GM23338 (cell line): ENCODE data around the gene PEX12. TPM values are rescaled to one million over a fixed set of nuclear protein-coding genes. Genes with fewer than 3 reads are reported as not detected.

Source experiments
- ATAC-seq: fragments of 200-7000 bp; cut with Tn5 transposase; 3 replicates; pipeline ENCODE4 v1.9.1; 2020
- DNase-seq: peaks from one replicate; pipeline ENCODE4 v3.0.0-alpha.2; 2015; ENCODE audit warnings: low spot score
- H2AFZ ChIP-seq: fragments of 200-600 bp; sonication (generic); 2 replicates; pipeline ENCODE4 v1.8.0; 2016; ENCODE audit warnings: antibody characterized with exemption, mild to moderate bottlenecking, moderate library complexity
- H3F3A ChIP-seq: fragments of 200-600 bp; sonication (generic); replicated peaks from 2 replicates; pipeline ENCODE4 v1.8.0; 2017; ENCODE audit warnings: antibody characterized with exemption, mixed run types, low read depth
- H3K27ac ChIP-seq: fragments of 200-600 bp; sonication (generic); 2 replicates; pipeline ENCODE4 v1.6.1; 2016; ENCODE audit warnings: low read depth
- H3K27me3 ChIP-seq: fragments of 200-600 bp; sonication (generic); 2 replicates; pipeline ENCODE4 v1.8.0; 2016; ENCODE audit warnings: mild to moderate bottlenecking, mixed run types, moderate library complexity; ENCODE audit not compliant: insufficient read depth
- H3K36me3 ChIP-seq: fragments of 200-600 bp; sonication (generic); 2 replicates; pipeline ENCODE4 v1.8.0; 2016; ENCODE audit warnings: mild to moderate bottlenecking; ENCODE audit not compliant: insufficient read depth
- H3K4me1 ChIP-seq: fragments of 200-600 bp; sonication (generic); 2 replicates; pipeline ENCODE4 v1.8.0; 2016; ENCODE audit warnings: mild to moderate bottlenecking, moderate library complexity; ENCODE audit not compliant: insufficient read depth
- H3K4me2 ChIP-seq: fragments of 200-600 bp; sonication (generic); 2 replicates; pipeline ENCODE4 v1.7.1; 2017; ENCODE audit warnings: mixed run types
- H3K4me3 ChIP-seq: fragments of 200-600 bp; sonication (generic); 2 replicates; pipeline ENCODE4 v1.6.1; 2016; ENCODE audit warnings: mixed run types
- H3K79me2 ChIP-seq: fragments of 200-600 bp; sonication (generic); replicated peaks from 2 replicates; pipeline ENCODE4 v1.8.0; 2017; ENCODE audit warnings: mild to moderate bottlenecking; ENCODE audit not compliant: insufficient read depth
- H3K9me2 ChIP-seq: fragments of 200-600 bp; sonication (generic); 2 replicates; pipeline ENCODE4 v1.8.0; 2017; ENCODE audit not compliant: insufficient read depth
- H4K20me1 ChIP-seq: fragments of 200-600 bp; sonication (generic); replicated peaks from 2 replicates; pipeline ENCODE4 v1.8.0; 2017; ENCODE audit warnings: mild to moderate bottlenecking; ENCODE audit not compliant: insufficient read depth
- H3K27ac Mint-ChIP-seq: 2 replicates; pipeline ENCODE4 v1.8.0; 2020; ENCODE audit warnings: inconsistent platforms, mild to moderate bottlenecking, moderate library complexity, mixed read lengths
- H3K27me3 Mint-ChIP-seq: 3 replicates; pipeline ENCODE4 v1.8.0; 2022; ENCODE audit warnings: low read depth, mild to moderate bottlenecking, moderate library complexity, mixed read lengths, inconsistent platforms; ENCODE audit not compliant: insufficient read depth, poor library complexity
- H3K36me3 Mint-ChIP-seq: 3 replicates; pipeline ENCODE4 v1.8.0; 2021; ENCODE audit warnings: low read depth, mild to moderate bottlenecking, inconsistent platforms, moderate library complexity, mixed read lengths
- H3K4me1 Mint-ChIP-seq: 3 replicates; pipeline ENCODE4 v1.8.0; 2020; ENCODE audit warnings: mild to moderate bottlenecking, inconsistent platforms, mixed read lengths
- H3K4me3 Mint-ChIP-seq: 3 replicates; pipeline ENCODE4 v1.8.0; 2021; ENCODE audit warnings: moderate library complexity, mild to moderate bottlenecking, inconsistent platforms, mixed read lengths
- H3K9me3 Mint-ChIP-seq: 3 replicates; pipeline ENCODE4 v1.8.0; 2020; ENCODE audit warnings: moderate library complexity, mild to moderate bottlenecking, inconsistent platforms, mixed read lengths
- CREB1 ChIP-seq: fragments of 250-450 bp; sonication (Bioruptor Pico); IDR thresholded peaks from 2 replicates; pipeline ENCODE4 v1.5.0; 2020; ENCODE audit warnings: low read depth, mild to moderate bottlenecking, moderate library complexity
- CTCF ChIP-seq, 2 experiments: fragments of 200-600 bp in 1 of 2; sonication (generic) in 1 of 2; conservative IDR thresholded peaks; 2 replicates each; pipeline versions ENCODE4 v1.5.1 to v1.6.1; 2016 to 2017; ENCODE audit warnings: antibody characterized with exemption in 2 of 2, low read depth in 2 of 2, mild to moderate bottlenecking in 2 of 2, moderate library complexity in 1 of 2
- EZH2 ChIP-seq: fragments of 200-600 bp; sonication (generic); IDR thresholded peaks from one replicate; pipeline ENCODE4 v1.8.0; 2017; ENCODE audit warnings: antibody characterized with exemption, mild to moderate bottlenecking, low read depth; ENCODE audit not compliant: unreplicated experiment
- EZH2phosphoT487 ChIP-seq: fragments of 200-600 bp; sonication (generic); IDR thresholded peaks from one replicate; pipeline ENCODE4 v1.8.1; 2018; ENCODE audit warnings: antibody characterized with exemption; ENCODE audit not compliant: unreplicated experiment
- JUNB ChIP-seq: IDR thresholded peaks from one replicate; pipeline ENCODE4 v1.6.1; 2016; ENCODE audit warnings: antibody characterized with exemption; ENCODE audit not compliant: unreplicated experiment
- NANOG ChIP-seq: IDR thresholded peaks from 2 replicates; pipeline ENCODE4 v1.6.1; 2016; ENCODE audit warnings: antibody characterized with exemption, borderline replicate concordance
- POLR2AphosphoS5 ChIP-seq: IDR thresholded peaks from 2 replicates; pipeline ENCODE4 v1.6.1; 2016; ENCODE audit warnings: antibody characterized with exemption, low read depth
- REST ChIP-seq: IDR thresholded peaks from one replicate; pipeline ENCODE4 v1.6.1; 2018; ENCODE audit warnings: antibody characterized with exemption; ENCODE audit not compliant: unreplicated experiment
- STAT1 ChIP-seq: IDR thresholded peaks from one replicate; pipeline ENCODE4 v1.6.1; 2016; ENCODE audit warnings: antibody characterized with exemption; ENCODE audit not compliant: unreplicated experiment
- ZNF114 ChIP-seq: fragments of 250-450 bp; sonication (Bioruptor Pico); IDR thresholded peaks from 2 replicates; pipeline ENCODE4 v1.5.0; 2020; ENCODE audit warnings: mild to moderate bottlenecking, moderate library complexity
- ZNF331 ChIP-seq: fragments of 250-450 bp; sonication (Bioruptor Pico); IDR thresholded peaks from 2 replicates; pipeline ENCODE4 v1.5.0; 2020; ENCODE audit warnings: low read depth, mild to moderate bottlenecking, moderate library complexity
- ZNF462 ChIP-seq: fragments of 250-450 bp; sonication (Bioruptor Pico); IDR thresholded peaks from 2 replicates; pipeline ENCODE4 v1.5.0; 2020; ENCODE audit warnings: mild to moderate bottlenecking, moderate library complexity
- polyA plus RNA-seq: library from polyadenylated mRNA; unstranded; fragments of >200 nt; fragmentation: Nextera tagmentation; extraction: Ambion mirVana; gene quantifications from 2 replicates; pipeline ENCODE4 v1.2.1, GENCODE V29; 2016
- total RNA-seq: library from RNA; depleted of rRNA; stranded (reverse); fragments of >200 nt; shearing (Covaris generic); gene quantifications from 2 replicates; pipeline ENCODE4 v1.2.3, GENCODE V29; 2014
- TF ChIP-seq, protein P1 (sequence below): IDR thresholded peaks from 2 replicates; pipeline ENCODE4 v1.6.1; 2016; ENCODE audit warnings: antibody characterized with exemption

The PEX12 gene
- total and polyA plus RNA-seq, 2 experiments from 2014 or later = 1.5 to 1.9 TPM

GRCh38 chr17:35546487-35546886, 31.9 kb downstream of the PEX12 start:
- Histone ChIP-seq H3K4me1 (no peaks in the 10 kb centered on the region), H2AFZ (0 out of 2 replicates have a peak overlapping the region, but pooled peaks have one; percentile 8), H3K36me3 (no peaks in the 10 kb centered on the region), H3K79me2 (no peaks in the 10 kb centered on the region), H3K4me3 (no peak overlapping the region), H3K27me3 (peaks cover 13% of the 10 kb centered on the region; the same call in 1 of the 2 replicates), H4K20me1 (no peaks in the 10 kb centered on the region), H3F3A (no peaks in the 10 kb centered on the region), H3K9me2 (no peaks in the 10 kb centered on the region), H3K4me2 (no peak overlapping the region), H3K27ac (no peak overlapping the region)
- no peaks in the 10 kb centered on the region for H3K27me3 Mint-ChIP-seq
- H3K27ac Mint-ChIP-seq = no peak overlapping the region
- ATAC-seq (no peak), DNase-seq (no peak)
- no peak for TF ChIP-seq EZH2phosphoT487
- no peak for TF ChIP-seq STAT1
- TF ChIP-seq POLR2AphosphoS5 = no peak
- TF ChIP-seq JUNB = no peak
- TF ChIP-seq CTCF (conservative IDR thresholded peaks at IDR 0.05; ENCODE audit: low read depth in 2 of 2) = no peak
- no peak for TF ChIP-seq REST
- TF ChIP-seq EZH2 = no peak
- TF ChIP-seq NANOG = no peak
- TF ChIP-seq ZNF462 (CRISPR knock-in tag) = no peak
- TF ChIP-seq ZNF331 (CRISPR knock-in tag) = no peak
- TF ChIP-seq ZNF114 (CRISPR knock-in tag) = no peak
- no peak for TF ChIP-seq CREB1 (CRISPR knock-in tag)
- TF ChIP-seq, protein P1, sequence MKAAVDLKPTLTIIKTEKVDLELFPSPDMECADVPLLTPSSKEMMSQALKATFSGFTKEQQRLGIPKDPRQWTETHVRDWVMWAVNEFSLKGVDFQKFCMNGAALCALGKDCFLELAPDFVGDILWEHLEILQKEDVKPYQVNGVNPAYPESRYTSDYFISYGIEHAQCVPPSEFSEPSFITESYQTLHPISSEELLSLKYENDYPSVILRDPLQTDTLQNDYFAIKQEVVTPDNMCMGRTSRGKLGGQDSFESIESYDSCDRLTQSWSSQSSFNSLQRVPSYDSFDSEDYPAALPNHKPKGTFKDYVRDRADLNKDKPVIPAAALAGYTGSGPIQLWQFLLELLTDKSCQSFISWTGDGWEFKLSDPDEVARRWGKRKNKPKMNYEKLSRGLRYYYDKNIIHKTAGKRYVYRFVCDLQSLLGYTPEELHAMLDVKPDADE = no peak
- no peak overlapping the region for H3K4me3 Mint-ChIP-seq
- H3K9me3 Mint-ChIP-seq = no peaks in the 10 kb centered on the region
- no peaks in the 10 kb centered on the region for H3K36me3 Mint-ChIP-seq
- peaks cover 4% of the 10 kb centered on the region; the same call in 2 of the 3 replicates for H3K4me1 Mint-ChIP-seq
